HG03139 (cell line): ENCODE measurements around the gene MEOX2.

Experiments used
- ATAC-seq: cut with Tn5 transposase; IDR thresholded peaks from one replicate; pipeline ENCODE4 v1.9.1; 2021; ENCODE audit not compliant: unreplicated experiment

Gene MEOX2

DNA sequence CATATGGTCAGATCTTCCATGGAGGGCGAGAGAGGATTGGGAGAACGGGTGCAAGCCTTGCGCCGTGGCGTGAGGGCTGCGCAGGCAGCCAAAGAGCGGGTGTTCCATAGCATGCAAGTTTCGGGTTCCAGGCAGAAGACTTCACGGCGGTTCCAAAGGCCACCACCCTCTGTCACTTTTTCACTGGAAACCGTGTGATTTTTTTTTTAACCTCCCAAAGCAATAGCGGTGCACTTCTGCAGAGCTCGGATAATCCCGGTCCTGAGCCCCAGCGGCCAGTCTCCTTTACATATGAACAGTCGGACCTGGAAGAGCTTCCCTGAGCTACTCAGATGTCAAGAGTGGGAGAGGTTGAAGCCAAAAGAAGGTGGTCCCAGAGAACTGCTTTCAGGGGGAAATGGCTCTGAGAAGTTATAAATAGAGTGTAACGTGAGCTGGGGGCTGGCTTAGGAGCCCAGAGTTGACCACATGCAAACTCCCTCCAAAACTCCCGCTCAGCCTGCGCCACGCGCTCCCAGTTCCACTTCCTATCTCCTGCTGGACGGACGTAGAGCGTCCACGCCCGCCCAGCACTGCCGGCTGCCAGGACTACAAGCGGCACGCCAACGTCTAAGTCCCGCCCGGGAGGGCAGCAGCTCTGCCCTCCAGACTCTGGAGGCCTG lies at the start of gene MEOX2:
Gene MEOX2, minus strand, starts transcription at position 389 of the 662 bp plus-strand sequence. Its CDS starts 281 bp downstream, at position 108.
- no peak for ATAC-seq

GRCh38 chr7:15729746-15730145 lies 43.3 kb upstream of the MEOX2 start:
- no peak for ATAC-seq

DNA sequence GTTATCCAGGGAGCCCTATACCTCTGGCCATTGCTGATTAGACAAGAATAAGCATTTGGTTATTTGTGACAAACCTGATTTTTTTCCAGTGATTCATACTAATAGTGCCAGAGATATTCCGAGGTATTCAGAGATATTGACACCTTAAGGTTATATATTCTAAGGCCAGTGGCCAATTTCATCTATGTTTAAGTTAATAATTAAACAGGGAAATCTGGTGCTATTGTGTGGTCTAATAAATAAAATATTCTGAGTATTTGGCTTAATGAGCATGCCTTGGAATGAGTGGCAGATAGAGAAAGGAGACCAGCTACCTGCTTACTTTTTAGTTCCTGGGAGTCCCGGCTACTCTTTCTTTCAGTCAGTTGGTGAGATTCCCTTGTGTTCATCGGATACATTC lies 38.6 kb upstream of the MEOX2 start:
- no peak for ATAC-seq

DNA sequence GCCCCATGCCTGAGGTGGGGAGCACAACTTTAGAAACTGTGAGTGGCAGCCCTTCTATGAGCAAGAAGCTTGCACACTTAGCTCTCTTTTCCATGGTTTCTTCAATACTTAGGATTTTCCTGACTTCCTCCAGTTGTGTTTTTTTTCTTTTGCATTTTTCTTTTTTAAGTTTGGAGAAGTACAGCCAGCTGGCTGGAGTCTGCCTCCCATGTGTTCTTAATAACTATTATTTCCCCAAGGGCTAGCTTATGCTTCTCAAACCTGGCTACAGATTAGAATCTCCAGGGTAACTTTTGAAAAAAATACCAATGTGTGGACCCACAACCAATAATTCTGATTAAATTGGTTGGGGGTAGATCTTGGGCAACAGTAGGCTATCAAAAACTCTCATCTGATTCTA lies 37.4 kb upstream of the MEOX2 start:
- ATAC-seq = no peak

DNA sequence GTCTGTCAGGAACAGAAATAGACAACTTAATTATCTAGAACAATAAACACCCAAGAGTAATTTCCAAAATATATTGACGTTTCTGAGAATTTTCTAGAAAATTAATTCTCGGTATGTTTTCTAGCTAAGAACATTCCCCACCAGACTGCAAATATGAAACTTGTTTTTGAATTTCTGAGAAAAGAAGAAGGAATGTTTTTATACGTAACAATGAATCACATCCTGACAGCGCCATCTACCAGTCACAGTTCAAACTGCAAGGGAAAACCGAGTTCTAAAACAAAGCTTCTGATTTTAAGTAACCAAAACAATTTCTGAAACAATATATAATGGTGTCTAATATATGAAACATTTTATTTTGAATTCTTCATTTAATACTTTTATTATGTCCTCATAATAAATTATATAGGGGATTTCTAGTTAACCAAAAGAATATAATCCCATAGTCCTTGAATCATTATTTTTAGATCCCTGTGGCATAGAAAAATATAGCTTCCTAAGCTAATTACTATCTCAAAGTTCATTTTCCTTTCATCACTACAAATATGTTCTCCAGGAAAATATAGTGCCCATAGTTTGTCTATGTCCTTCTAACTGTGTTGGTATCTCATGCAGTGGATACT lies 34.5 kb upstream of the MEOX2 start:
- no peak for ATAC-seq

DNA sequence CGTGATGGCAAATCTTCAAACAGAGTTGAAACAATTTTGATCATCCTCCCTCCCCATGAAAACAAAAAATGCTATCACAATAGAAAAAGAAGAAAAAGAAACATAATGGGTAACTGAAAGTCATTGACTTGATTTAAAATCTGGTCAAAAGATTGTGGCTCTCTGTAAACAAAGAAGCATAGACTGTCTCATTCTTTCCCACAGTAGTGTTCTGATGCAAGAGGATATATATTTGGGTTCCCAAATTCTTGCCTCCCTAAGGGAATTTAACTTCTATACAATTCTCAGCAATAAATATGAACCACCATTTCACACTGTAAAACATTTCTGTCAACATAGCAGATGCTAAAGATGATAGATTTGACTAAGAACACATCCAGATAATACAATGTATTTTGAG lies 32.8 kb upstream of the MEOX2 start:
- no peak for ATAC-seq

DNA sequence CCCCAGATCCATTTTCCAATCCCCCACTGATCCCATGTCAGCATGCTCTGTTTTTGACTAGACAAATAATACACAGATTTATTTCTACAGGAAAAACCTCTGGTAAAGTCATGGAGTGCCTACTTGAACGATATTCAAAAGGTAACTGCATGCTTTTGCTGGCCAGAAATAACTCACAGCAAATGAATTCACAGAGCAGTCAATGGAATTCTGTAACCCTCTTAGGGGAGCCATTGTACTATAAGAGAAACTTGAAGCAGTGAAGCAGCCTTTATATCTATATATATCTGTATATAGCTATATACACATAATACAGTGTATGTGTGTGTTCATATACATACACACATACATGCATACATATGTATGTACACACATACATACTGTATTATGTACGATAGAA lies 29.0 kb upstream of the MEOX2 start:
- ATAC-seq = no peak

GRCh38 chr7:15709978-15710377 lies 23.5 kb upstream of the MEOX2 start:
- no peak for ATAC-seq

DNA sequence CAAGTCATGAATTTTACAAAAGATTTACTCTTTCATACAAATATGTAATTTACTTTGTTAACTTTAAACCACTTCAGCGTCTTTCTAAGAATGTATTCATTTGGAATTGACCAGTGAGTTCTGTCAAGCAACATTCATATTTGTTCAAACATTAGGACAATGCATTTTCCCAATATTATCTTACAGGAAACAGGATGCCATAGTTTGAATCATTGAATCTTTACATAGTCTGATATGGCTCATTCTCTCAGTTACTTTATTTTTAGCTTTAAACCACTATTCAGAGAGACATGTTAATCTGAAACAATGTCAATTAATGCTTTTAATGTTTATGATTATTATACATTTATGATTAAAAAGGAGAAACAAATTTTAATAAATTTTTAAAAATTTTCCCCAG lies 21.1 kb upstream of the MEOX2 start:
- ATAC-seq = no peak

DNA sequence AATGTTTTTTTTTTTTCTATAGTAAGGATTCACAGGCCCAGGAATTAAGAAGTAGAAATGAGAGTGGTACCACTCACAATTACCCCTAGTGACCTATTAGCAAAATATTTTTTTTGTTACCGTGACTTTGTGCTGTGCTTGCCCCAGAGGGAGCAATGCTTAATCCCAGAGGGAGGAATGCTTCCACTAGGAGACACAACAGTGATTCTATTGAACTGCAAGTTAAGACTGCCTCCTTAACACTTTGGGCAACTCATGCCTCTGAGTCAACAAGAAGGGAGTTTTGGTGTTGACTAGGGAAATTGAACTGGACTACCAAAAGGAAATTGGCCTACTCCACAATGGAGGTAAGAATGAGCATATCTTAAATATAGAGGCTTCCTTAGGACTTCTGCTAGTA lies 17.2 kb upstream of the MEOX2 start:
- no peak for ATAC-seq

GRCh38 chr7:15692501-15693020 lies 6.1 kb upstream of the MEOX2 start:
- ATAC-seq = no peak

DNA sequence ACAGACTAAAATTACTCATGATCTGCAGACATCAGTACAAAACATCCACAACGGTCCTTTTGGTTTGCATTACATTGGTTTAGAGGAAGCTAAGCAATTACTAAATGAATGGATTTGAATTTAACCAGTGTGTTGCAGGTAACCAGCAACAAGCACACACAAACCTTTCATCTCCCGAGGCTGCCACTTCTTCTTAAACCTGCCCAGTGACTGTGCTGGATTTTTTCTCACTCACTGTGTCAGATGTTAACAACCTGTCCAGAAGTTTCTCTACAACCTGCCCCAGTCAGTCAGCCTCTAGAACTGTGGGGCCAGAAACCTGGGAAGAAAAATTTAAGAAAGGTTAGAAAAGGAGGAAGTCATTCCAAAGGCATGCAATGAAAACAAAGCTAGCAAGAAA lies 2.4 kb upstream of the MEOX2 start:
- no peak for ATAC-seq

DNA sequence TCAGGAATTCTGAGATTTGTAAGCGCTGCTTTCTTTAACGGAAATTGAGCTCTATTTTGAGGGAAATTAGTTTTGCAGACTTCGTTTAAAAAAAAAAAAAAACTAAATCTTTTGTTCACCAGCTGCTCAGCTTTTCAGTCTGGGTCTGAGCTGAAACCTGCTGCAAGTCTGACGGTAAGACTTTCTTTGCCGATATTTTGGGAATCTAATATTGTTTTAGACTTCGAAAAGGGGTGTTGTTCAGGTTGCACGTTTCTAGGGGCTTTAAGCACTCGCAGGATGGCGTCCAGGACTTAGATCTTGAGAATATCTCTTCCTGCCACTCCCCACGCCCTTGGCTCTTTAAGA lies 1.8 kb upstream of the MEOX2 start:
- ATAC-seq = no peak

- ATAC-seq = no peak
Measured at GRCh38 chr7:15687546-15688278, 1.2 kb upstream of the MEOX2 start.

DNA sequence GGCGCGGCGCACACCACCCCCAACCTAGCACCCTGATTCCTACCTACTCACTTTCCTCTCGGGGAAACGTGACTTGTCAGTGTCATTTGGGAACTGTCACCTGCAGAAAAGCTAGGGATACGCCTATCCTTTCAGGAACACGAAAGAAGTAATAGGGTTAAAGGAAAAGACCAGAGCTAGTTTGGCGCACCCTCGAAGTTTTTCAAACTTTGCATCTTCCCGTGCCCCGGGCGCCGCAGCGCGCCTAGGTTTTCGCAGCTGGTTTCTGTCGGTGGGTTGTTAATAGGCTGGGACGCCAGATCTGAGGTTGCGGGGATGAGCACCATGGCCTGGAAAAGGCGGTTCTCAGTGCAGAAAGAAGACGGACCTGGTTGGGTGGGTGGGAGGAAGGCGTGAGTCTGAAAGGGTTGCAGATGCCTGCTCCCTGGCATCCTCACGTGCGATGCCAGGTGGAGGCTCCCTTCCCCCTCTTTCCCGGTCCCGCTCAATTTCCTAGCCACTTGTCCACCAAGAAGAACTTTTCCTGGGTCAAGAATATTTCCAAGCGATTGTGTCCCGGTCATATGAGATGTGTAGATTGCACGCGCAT lies 568 bp upstream of the MEOX2 start:
- no peak for ATAC-seq

GRCh38 chr7:15685358-15686294 lies 857 bp downstream of the MEOX2 start:
- ATAC-seq = no peak

GRCh38 chr7:15684871-15685270 lies 1.6 kb downstream of the MEOX2 start:
- no peak for ATAC-seq

- no peak for ATAC-seq
Measured at GRCh38 chr7:15684111-15684800, 2.2 kb downstream of the MEOX2 start.

DNA sequence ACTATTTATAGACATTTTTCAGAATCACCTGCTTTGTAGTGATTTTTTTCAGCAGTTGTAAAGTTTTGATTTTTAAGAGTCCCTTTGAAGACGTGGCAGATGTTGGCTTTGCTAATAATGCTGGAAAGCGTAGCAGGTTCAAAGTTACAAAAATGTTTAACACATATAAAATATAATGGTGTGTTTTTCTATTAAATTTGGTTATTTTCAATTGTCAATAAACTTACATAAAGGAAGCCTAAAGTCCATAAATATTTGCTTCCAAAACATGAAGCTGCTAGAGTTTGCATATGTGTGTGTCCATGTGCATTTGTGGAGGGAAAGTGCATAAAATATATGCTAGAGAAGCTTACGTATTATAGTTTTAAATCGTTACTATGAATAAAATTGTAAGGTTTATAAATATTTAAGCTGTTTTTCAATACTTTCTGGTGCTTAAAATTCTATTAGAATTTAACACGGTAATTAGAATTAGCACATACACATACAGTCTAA lies 3.7 kb downstream of the MEOX2 start:
- no peak for ATAC-seq

GRCh38 chr7:15682111-15682510 lies 4.4 kb downstream of the MEOX2 start:
- ATAC-seq = no peak
